ENCODE measurements around the gene CLBA1.

GRCh38 chr14:105041841-105042765 lies 56.5 kb downstream of the CLBA1 start:
- no peak for TF ChIP-seq CTCF (IDR thresholded peaks at IDR 0.05)
- no peak for TF ChIP-seq ZFX (IDR thresholded peaks at IDR 0.05; ENCODE audit: borderline replicate concordance)

Measured in 22Rv1 (cell line).